WTC11 (cell line): Measurements from ENCODE around the gene UHRF1. TPM values are rescaled to one million over a fixed set of nuclear protein-coding genes. Genes with fewer than 3 reads are reported as not detected.

Source experiments
- ATAC-seq: fragments of 200-7000 bp; cut with Tn5 transposase; 2 replicates; pipeline ENCODE4 v1.10.0; 2021; ENCODE audit warnings: mild to moderate bottlenecking, moderate library complexity
- CTCF ChIA-PET: fragments of 300-600 bp; sonication (Branson Sonifier 250); formaldehyde crosslinking; loops from one replicate; lab custom pipeline; 2021; ENCODE audit warnings: antibody characterized with exemption; lab: Charles Lee
- POLR2A ChIA-PET: fragments of 350-600 bp; sonication (Branson Sonifier 250); formaldehyde crosslinking; loops from one replicate; lab custom pipeline; 2021; ENCODE audit warnings: antibody characterized with exemption; lab: Charles Lee
- DNase-seq: peaks from one replicate; pipeline ENCODE4 v3.0.0; 2021; ENCODE audit warnings: low spot score
- H3K27ac Mint-ChIP-seq: 2 replicates; pipeline ENCODE4 v1.8.0; 2021; ENCODE audit warnings: mixed read lengths
- H3K27me3 Mint-ChIP-seq: 2 replicates; pipeline ENCODE4 v1.8.0; 2021; ENCODE audit warnings: low read depth, mild to moderate bottlenecking, moderate library complexity, mixed read lengths
- H3K36me3 Mint-ChIP-seq: 2 replicates; pipeline ENCODE4 v1.8.0; 2021; ENCODE audit warnings: mixed read lengths
- H3K4me1 Mint-ChIP-seq: 2 replicates; pipeline ENCODE4 v1.8.0; 2022; ENCODE audit warnings: mixed read lengths
- H3K4me3 Mint-ChIP-seq: 2 replicates; pipeline ENCODE4 v1.8.0; 2021; ENCODE audit warnings: mild to moderate bottlenecking, moderate library complexity, mixed read lengths
- H3K9me3 Mint-ChIP-seq: 2 replicates; pipeline ENCODE4 v1.8.0; 2021; ENCODE audit warnings: mixed read lengths
- AR ChIP-seq: fragments of 250-450 bp; sonication (Bioruptor Pico); IDR thresholded peaks from 2 replicates; pipeline ENCODE4 v1.9.0; 2021; ENCODE audit warnings: mild to moderate bottlenecking
- ARID4B ChIP-seq: sonication (generic); formaldehyde crosslinking; IDR thresholded peaks from 2 replicates; pipeline ENCODE4 v1.8.0; 2023; ENCODE audit warnings: missing genetic modification reagents, mild to moderate bottlenecking, borderline replicate concordance
- ATF1 ChIP-seq: sonication (generic); formaldehyde crosslinking; IDR thresholded peaks from 2 replicates; pipeline ENCODE4 v1.8.1; 2023; ENCODE audit warnings: mild to moderate bottlenecking, moderate library complexity, missing genetic modification reagents
- E2F1 ChIP-seq: sonication (generic); formaldehyde crosslinking; IDR thresholded peaks from 2 replicates; pipeline ENCODE4 v1.8.0; 2022; ENCODE audit warnings: mild to moderate bottlenecking, missing genetic modification reagents
- ESRRA ChIP-seq: sonication (generic); formaldehyde crosslinking; IDR thresholded peaks from 2 replicates; pipeline ENCODE4 v1.8.1; 2022; ENCODE audit warnings: mild to moderate bottlenecking, missing genetic modification reagents, borderline replicate concordance
- FOXP1 ChIP-seq: sonication (generic); formaldehyde crosslinking; IDR thresholded peaks from 2 replicates; pipeline ENCODE4 v1.8.0; 2022; ENCODE audit warnings: missing genetic modification reagents, mild to moderate bottlenecking, moderate library complexity, borderline replicate concordance
- HMGXB4 ChIP-seq: sonication (generic); formaldehyde crosslinking; IDR thresholded peaks from 2 replicates; pipeline ENCODE4 v1.8.1; 2023; ENCODE audit warnings: mild to moderate bottlenecking, moderate library complexity, missing genetic modification reagents
- JUN ChIP-seq: sonication (generic); formaldehyde crosslinking; IDR thresholded peaks from 2 replicates; pipeline ENCODE4 v1.8.0; 2023; ENCODE audit warnings: mild to moderate bottlenecking, missing genetic modification reagents
- NFYB ChIP-seq: sonication (generic); formaldehyde crosslinking; conservative IDR thresholded peaks from 2 replicates; pipeline ENCODE4 v1.8.0; 2022; ENCODE audit warnings: low read depth, missing genetic modification reagents
- PREB ChIP-seq: sonication (generic); formaldehyde crosslinking; IDR thresholded peaks from 2 replicates; pipeline ENCODE4 v1.8.1; 2022; ENCODE audit warnings: mild to moderate bottlenecking, missing genetic modification reagents, moderate library complexity, borderline replicate concordance
- TCF7 ChIP-seq: sonication (generic); formaldehyde crosslinking; IDR thresholded peaks from 2 replicates; pipeline ENCODE4 v1.8.0; 2022; ENCODE audit warnings: mild to moderate bottlenecking, low read depth, missing genetic modification reagents, moderate library complexity
- TEAD4 ChIP-seq: sonication (generic); formaldehyde crosslinking; IDR thresholded peaks from 2 replicates; pipeline ENCODE4 v1.8.0; 2022; ENCODE audit warnings: mild to moderate bottlenecking, missing genetic modification reagents
- TP53 ChIP-seq: sonication (generic); formaldehyde crosslinking; IDR thresholded peaks from 2 replicates; pipeline ENCODE4 v1.8.1; 2023; ENCODE audit warnings: mild to moderate bottlenecking, missing genetic modification reagents
- ZBTB43 ChIP-seq: sonication (generic); formaldehyde crosslinking; IDR thresholded peaks from 2 replicates; pipeline ENCODE4 v1.8.1; 2023; ENCODE audit warnings: mild to moderate bottlenecking, missing genetic modification reagents
- ZNF138 ChIP-seq: sonication (generic); formaldehyde crosslinking; conservative IDR thresholded peaks from 2 replicates; pipeline ENCODE4 v1.8.1; 2022; ENCODE audit warnings: mild to moderate bottlenecking, moderate library complexity, missing genetic modification reagents
- ZNF423 ChIP-seq: fragments of 250-450 bp; sonication (Bioruptor Pico); IDR thresholded peaks from 2 replicates; pipeline ENCODE4 v2.1.2; 2022; ENCODE audit warnings: mild to moderate bottlenecking, moderate library complexity
- ZNF512 ChIP-seq: sonication (generic); formaldehyde crosslinking; IDR thresholded peaks from 2 replicates; pipeline ENCODE4 v1.8.1; 2022; ENCODE audit warnings: missing genetic modification reagents, borderline replicate concordance
- total RNA-seq: library from RNA; stranded (reverse); gene quantifications from 3 replicates; pipeline ENCODE4 v1.2.3, GENCODE V29; 2021

UHRF1 gene
- total RNA-seq, 1 experiment from 2014 or later: 42.5 TPM

GRCh38 chr19:5002143-5002542 lies 92.8 kb downstream of the UHRF1 start:
- CTCF ChIA-PET: interaction anchor here (0.7 to 5.1 kb wide), 19 partner anchors 11 to 211 kb away, joined by 3 to 49 read pairs (median 4); no protein-coding TSS in a partner anchor
- Mint-ChIP-seq H3K4me3 (no peak overlapping the region), H3K27me3 (no peaks in the 10 kb centered on the region), H3K36me3 (peaks cover 2% of the 10 kb centered on the region), H3K27ac (peak overlapping the region; percentile 12; the same call in 1 of the 2 replicates)
- DNase-seq: no peak
- TF ChIP-seq ZNF512 (CRISPR knock-in tag) (0 out of 2 replicates have a peak, but pooled peaks have one; percentile 62), TP53 (CRISPR knock-in tag) (no peak)
- TF ChIP-seq, all 79 proteins: peak for 1
- POLR2A ChIA-PET: no interaction called here
- Mint-ChIP-seq H3K9me3 (peaks cover 2% of the 10 kb centered on the region), H3K4me1 (peaks cover 3% of the 10 kb centered on the region; the same call in 1 of the 2 replicates)
- no peak for ATAC-seq

GRCh38 chr19:5003781-5004180 lies 94.5 kb downstream of the UHRF1 start:
- DNase-seq: no peak
- Mint-ChIP-seq H3K4me1 (peaks cover 3% of the 10 kb centered on the region; the same call in 1 of the 2 replicates), H3K36me3 (peaks cover 12% of the 10 kb centered on the region), H3K4me3 (no peak overlapping the region), H3K9me3 (peaks cover 13% of the 10 kb centered on the region), H3K27me3 (no peaks in the 10 kb centered on the region), H3K27ac (peak overlapping the region; percentile 91)
- ChIA-PET POLR2A (no interaction called here), CTCF (interaction anchor here (0.7 to 5.1 kb wide), 4 partner anchors 22 to 212 kb away, joined by 3 to 49 read pairs (median 8); partner anchors contain the start of genes FEM1A and KDM4B)
- no peak for ATAC-seq
- TF ChIP-seq FOXP1 (CRISPR knock-in tag): no peak
- TF ChIP-seq AR: no peak
- TF ChIP-seq PREB (CRISPR knock-in tag): no peak
- TF ChIP-seq E2F1 (CRISPR knock-in tag): no peak
- no peak for TF ChIP-seq JUN (CRISPR knock-in tag)
- no peak for TF ChIP-seq ATF1 (CRISPR knock-in tag)
- TF ChIP-seq TCF7 (CRISPR knock-in tag): no peak
- TF ChIP-seq TEAD4 (CRISPR knock-in tag): no peak
- no peak for TF ChIP-seq NFYB (CRISPR knock-in tag)
- TF ChIP-seq ZNF423 (CRISPR knock-in tag): no peak
- TF ChIP-seq ESRRA: no peak
- no peak for TF ChIP-seq HMGXB4 (CRISPR knock-in tag)
- no peak for TF ChIP-seq ARID4B (CRISPR knock-in tag)
- no peak for TF ChIP-seq ZNF138 (CRISPR knock-in tag)
- no peak for TF ChIP-seq ZBTB43 (CRISPR knock-in tag)
